ENCODE data around the gene PELI2. TPM values are rescaled to one million over a fixed set of nuclear protein-coding genes. Genes with fewer than 3 reads are reported as not detected.

PELI2 gene
- total RNA-seq, 1 experiment from 2014 or later, result 10.0 TPM

DNA sequence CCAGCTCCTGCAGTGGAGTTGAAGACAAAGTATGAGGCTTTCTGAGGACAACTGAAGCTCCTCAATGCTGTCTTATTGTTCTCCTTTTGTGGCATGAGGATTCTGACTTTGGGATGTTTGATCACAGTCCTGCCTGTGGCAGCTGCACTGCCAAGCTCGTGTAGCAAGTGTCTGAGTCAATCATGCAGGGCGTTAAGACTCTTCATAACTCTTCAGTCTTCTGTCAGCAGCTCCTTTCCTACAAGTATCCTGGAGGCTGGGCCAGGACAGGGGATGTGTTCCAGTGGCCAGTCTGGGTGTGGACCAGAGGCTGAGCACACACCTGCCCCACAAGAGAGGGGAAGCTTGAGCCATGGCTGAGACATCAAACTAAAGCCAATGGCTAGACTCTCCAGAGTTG is 94.3 kb downstream of the PELI2 start:
- CTCF ChIA-PET, result no interaction called here
- no peaks in the 10 kb centered on the region for H3K9me3 ChIP-seq (ENCODE audit: insufficient read depth, low read depth)
- no peaks in the 10 kb centered on the region for H3K4me1 ChIP-seq (replicated peaks; ENCODE audit: insufficient read depth)
- no peaks in the 10 kb centered on the region for H3K27me3 ChIP-seq (ENCODE audit: insufficient read depth, low read depth)
- no peaks in the 10 kb centered on the region for H3F3A ChIP-seq (ENCODE audit: insufficient read depth, low read depth)
- TF ChIP-seq EZH2 (IDR thresholded peaks at IDR 0.05; ENCODE audit: low read depth), result no peak
- TF ChIP-seq, protein P1, sequence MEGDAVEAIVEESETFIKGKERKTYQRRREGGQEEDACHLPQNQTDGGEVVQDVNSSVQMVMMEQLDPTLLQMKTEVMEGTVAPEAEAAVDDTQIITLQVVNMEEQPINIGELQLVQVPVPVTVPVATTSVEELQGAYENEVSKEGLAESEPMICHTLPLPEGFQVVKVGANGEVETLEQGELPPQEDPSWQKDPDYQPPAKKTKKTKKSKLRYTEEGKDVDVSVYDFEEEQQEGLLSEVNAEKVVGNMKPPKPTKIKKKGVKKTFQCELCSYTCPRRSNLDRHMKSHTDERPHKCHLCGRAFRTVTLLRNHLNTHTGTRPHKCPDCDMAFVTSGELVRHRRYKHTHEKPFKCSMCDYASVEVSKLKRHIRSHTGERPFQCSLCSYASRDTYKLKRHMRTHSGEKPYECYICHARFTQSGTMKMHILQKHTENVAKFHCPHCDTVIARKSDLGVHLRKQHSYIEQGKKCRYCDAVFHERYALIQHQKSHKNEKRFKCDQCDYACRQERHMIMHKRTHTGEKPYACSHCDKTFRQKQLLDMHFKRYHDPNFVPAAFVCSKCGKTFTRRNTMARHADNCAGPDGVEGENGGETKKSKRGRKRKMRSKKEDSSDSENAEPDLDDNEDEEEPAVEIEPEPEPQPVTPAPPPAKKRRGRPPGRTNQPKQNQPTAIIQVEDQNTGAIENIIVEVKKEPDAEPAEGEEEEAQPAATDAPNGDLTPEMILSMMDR (conservative IDR thresholded peaks at IDR 0.05), result no peak
- H3K9me2 ChIP-seq (ENCODE audit: insufficient read depth), result no peaks in the 10 kb centered on the region
- H4K20me1 ChIP-seq (ENCODE audit: insufficient read depth), result no peaks in the 10 kb centered on the region
- no peak overlapping the region for H3K27ac ChIP-seq
- BruUV-seq (replicated peaks), result no TSS peak
- DNase-seq, result no peak
- H3K4me2 ChIP-seq, result no peak overlapping the region
- POLR2A ChIA-PET (ENCODE audit: unreplicated experiment), result no interaction called here
- H3K4me3 ChIP-seq, result no peak overlapping the region
- H3K36me3 ChIP-seq (ENCODE audit: low read depth), result no peaks in the 10 kb centered on the region
- H2AFZ ChIP-seq, result no peak overlapping the region
- intact Hi-C loops (cut with micrococcal nuclease; ENCODE audit: unreplicated experiment), result no loop called here
- H3K79me2 ChIP-seq (ENCODE audit: low read depth), result no peaks in the 10 kb centered on the region

DNA sequence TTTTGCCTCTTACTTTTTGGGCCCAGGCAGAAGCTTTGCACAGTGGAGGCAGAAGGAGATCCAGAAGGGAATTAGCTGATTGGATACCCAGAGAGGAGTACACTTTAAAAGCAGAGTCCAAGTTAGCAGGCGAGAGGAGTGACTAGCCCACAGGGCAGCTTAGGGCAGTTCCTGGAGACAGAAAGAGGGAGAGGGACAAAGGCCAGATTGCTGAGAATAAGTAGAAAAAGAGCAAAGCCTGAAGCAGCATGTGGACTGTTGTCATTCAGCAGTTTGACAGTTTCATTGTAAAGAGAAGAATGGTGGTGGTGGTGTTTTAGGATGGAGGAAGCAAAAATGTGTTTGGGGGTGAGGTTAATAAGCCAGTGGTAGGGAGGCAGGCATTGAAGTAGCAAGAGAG is 95.1 kb downstream of the PELI2 start:
- Histone ChIP-seq H3K9me3 (ENCODE audit: insufficient read depth, low read depth) (no peaks in the 10 kb centered on the region), H3K4me1 (replicated peaks; ENCODE audit: insufficient read depth) (no peaks in the 10 kb centered on the region), H3K79me2 (ENCODE audit: low read depth) (no peaks in the 10 kb centered on the region), H4K20me1 (ENCODE audit: insufficient read depth) (no peaks in the 10 kb centered on the region), H3K9me2 (ENCODE audit: insufficient read depth) (no peaks in the 10 kb centered on the region), H3K36me3 (ENCODE audit: low read depth) (no peaks in the 10 kb centered on the region), H3K4me2 (no peak overlapping the region), H3K4me3 (no peak overlapping the region), H2AFZ (no peak overlapping the region), H3F3A (ENCODE audit: insufficient read depth, low read depth) (no peaks in the 10 kb centered on the region), H3K27me3 (ENCODE audit: insufficient read depth, low read depth) (no peaks in the 10 kb centered on the region), H3K27ac (no peak overlapping the region)
- ChIA-PET POLR2A (ENCODE audit: unreplicated experiment) (no interaction called here), CTCF (no interaction called here)
- no peak for DNase-seq
- TF ChIP-seq EZH2 (IDR thresholded peaks at IDR 0.05; ENCODE audit: low read depth), result no peak
- TF ChIP-seq, protein P1 (conservative IDR thresholded peaks at IDR 0.05), result no peak
- no TSS peak for BruUV-seq (replicated peaks)
- intact Hi-C loops (cut with micrococcal nuclease; ENCODE audit: unreplicated experiment), result no loop called here

DNA sequence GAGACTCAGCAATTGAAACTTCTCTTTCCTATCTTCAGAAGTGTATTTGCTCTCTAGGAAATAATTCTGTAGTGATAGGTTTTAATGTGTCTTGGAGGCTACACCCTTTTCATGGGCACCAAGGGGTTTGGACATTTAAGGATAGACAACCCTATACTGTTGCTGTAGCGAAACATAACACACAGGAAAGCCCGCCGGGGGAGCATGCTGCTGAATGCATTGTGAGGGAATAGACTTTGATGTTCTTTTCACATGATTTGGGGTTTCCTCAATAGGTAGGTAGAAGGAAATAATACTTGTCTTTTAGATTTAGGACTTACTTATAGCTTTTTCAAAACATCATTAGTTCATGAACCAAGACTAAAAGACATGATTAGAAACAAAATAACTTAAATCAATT is 97.0 kb downstream of the PELI2 start:
- ChIA-PET POLR2A (ENCODE audit: unreplicated experiment) (no interaction called here), CTCF (no interaction called here)
- Histone ChIP-seq H3K36me3 (ENCODE audit: low read depth) (no peaks in the 10 kb centered on the region), H4K20me1 (ENCODE audit: insufficient read depth) (no peaks in the 10 kb centered on the region), H3K4me1 (replicated peaks; ENCODE audit: insufficient read depth) (no peaks in the 10 kb centered on the region), H3K79me2 (ENCODE audit: low read depth) (no peaks in the 10 kb centered on the region), H3K9me3 (ENCODE audit: insufficient read depth, low read depth) (no peaks in the 10 kb centered on the region), H3F3A (ENCODE audit: insufficient read depth, low read depth) (no peaks in the 10 kb centered on the region), H3K4me2 (no peak overlapping the region), H2AFZ (no peak overlapping the region), H3K27ac (no peak overlapping the region), H3K9me2 (ENCODE audit: insufficient read depth) (no peaks in the 10 kb centered on the region), H3K4me3 (no peak overlapping the region), H3K27me3 (ENCODE audit: insufficient read depth, low read depth) (no peaks in the 10 kb centered on the region)
- intact Hi-C loops (cut with micrococcal nuclease; ENCODE audit: unreplicated experiment), result no loop called here
- TF ChIP-seq, protein P1 (conservative IDR thresholded peaks at IDR 0.05), result no peak
- no peak for TF ChIP-seq EZH2 (IDR thresholded peaks at IDR 0.05; ENCODE audit: low read depth)
- no TSS peak for BruUV-seq (replicated peaks)
- no peak for DNase-seq

Data from PC-9 (cell line).